CD8-positive, alpha-beta memory T cell (primary cell): ENCODE results near the gene A2M. TPM values are rescaled to one million over a fixed set of nuclear protein-coding genes. Genes with fewer than 3 reads are reported as not detected.

ENCODE experiments used
- CTCF ChIA-PET: fragments of 350-600 bp; sonication (Branson Sonifier 250); formaldehyde crosslinking; loops from one replicate; lab custom pipeline; 2021; ENCODE audit warnings: antibody characterized with exemption; lab: Charles Lee
- POLR2A ChIA-PET: fragments of 350-600 bp; sonication (Branson Sonifier 250); formaldehyde crosslinking; loops from one replicate; lab custom pipeline; 2021; ENCODE audit warnings: antibody characterized with exemption; lab: Charles Lee
- DNase-seq, 5 donors: peaks; one replicate each; pipeline versions ENCODE4 v3.0.0 to v3.0.0-alpha.2; 2020 to 2022; ENCODE audit warnings: mixed read lengths in 1 of 5
- H3K27ac ChIP-seq: one replicate; pipeline ENCODE4 v1.7.0; 2013; ENCODE audit warnings: low read depth, mild to moderate bottlenecking, low read length, moderate library complexity
- H3K27me3 ChIP-seq: 2 replicates; pipeline ENCODE4 v1.7.0; 2013; ENCODE audit warnings: low read length, mild to moderate bottlenecking; ENCODE audit not compliant: insufficient read depth, poor library complexity, severe bottlenecking
- H3K36me3 ChIP-seq: 2 replicates; pipeline ENCODE4 v1.7.0; 2013; ENCODE audit warnings: mild to moderate bottlenecking, low read length, moderate library complexity; ENCODE audit not compliant: insufficient read depth
- H3K4me1 ChIP-seq: 2 replicates; pipeline ENCODE4 v1.7.0; 2013; ENCODE audit warnings: mild to moderate bottlenecking, low read length, moderate library complexity; ENCODE audit not compliant: insufficient read depth
- H3K4me3 ChIP-seq: 2 replicates; pipeline ENCODE4 v1.7.0; 2013; ENCODE audit warnings: mild to moderate bottlenecking, low read length
- H3K9me3 ChIP-seq: 2 replicates; pipeline ENCODE4 v1.7.0; 2013; ENCODE audit warnings: mild to moderate bottlenecking, low read length
- H3K27ac Mint-ChIP-seq, 8 donors: one replicate each; pipeline ENCODE4 v1.8.0; 2020 to 2021; ENCODE audit warnings: mixed read lengths in 8 of 8, mild to moderate bottlenecking in 6 of 8, inconsistent platforms in 3 of 8, moderate library complexity in 3 of 8
- H3K27me3 Mint-ChIP-seq, 2 donors: one replicate each; pipeline ENCODE4 v1.8.0; 2020 to 2021; ENCODE audit warnings: mixed read lengths in 2 of 2, mild to moderate bottlenecking in 1 of 2, moderate library complexity in 1 of 2
- H3K36me3 Mint-ChIP-seq, 3 donors: one replicate each; pipeline ENCODE4 v1.8.0; 2020 to 2021; ENCODE audit warnings: mixed read lengths in 3 of 3, inconsistent platforms in 1 of 3, mild to moderate bottlenecking in 1 of 3
- H3K4me1 Mint-ChIP-seq, 3 donors: one replicate each; pipeline ENCODE4 v1.8.0; 2020 to 2021; ENCODE audit warnings: mixed read lengths in 3 of 3, inconsistent platforms in 1 of 3, mild to moderate bottlenecking in 1 of 3
- H3K4me3 Mint-ChIP-seq, 7 donors: one replicate each; pipeline ENCODE4 v1.8.0; 2020 to 2021; ENCODE audit warnings: mixed read lengths in 7 of 7, mild to moderate bottlenecking in 6 of 7, moderate library complexity in 4 of 7, inconsistent platforms in 2 of 7
- H3K9me3 Mint-ChIP-seq, 5 donors: one replicate each; pipeline ENCODE4 v1.8.0; 2020 to 2022; ENCODE audit warnings: mixed read lengths in 5 of 5, mild to moderate bottlenecking in 3 of 5, moderate library complexity in 2 of 5, inconsistent platforms in 1 of 5
- polyA plus RNA-seq: library from polyadenylated mRNA; unstranded; fragments of 300-500 nt; fragmentation: Illumina TruSeq; gene quantifications from one replicate; pipeline ENCODE4 v1.2.3, GENCODE V29; 2021
- total RNA-seq, 2 experiments: library from RNA; stranded (reverse); gene quantifications; one replicate each; pipeline ENCODE4 v1.2.3, GENCODE V29; 2021

Gene A2M
- total and polyA plus RNA-seq, 3 experiments from 2014 or later, result 1.4 to 2.2 (median 1.6) TPM

DNA sequence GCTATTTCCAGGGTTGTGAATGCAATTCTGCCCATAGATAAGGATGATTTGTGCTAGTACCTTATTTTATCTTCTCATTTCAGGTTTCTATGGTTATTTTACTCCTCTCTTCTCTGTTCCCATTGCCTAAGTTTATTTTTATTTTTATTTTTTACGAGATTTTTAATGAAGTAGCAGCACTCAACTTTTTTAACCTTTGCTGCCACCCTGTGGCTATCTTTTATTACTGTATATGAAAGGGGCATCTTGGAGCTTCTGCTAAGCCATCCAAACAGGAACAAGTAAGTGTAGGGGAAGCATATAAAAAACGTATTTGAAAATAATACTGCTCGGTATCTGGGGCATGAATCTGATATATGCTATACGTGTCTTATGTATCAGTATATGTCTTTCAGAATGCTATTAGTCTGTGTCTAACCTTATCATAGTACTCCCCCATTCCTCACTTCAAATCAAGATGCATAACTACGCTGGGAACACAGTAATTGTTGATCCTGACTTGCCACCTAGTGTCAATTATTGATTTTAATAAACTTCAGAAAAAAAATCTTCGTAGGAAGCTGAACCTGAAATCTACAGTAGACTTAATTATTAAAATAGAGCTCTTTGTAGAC, 66.1 kb downstream of the A2M start:
- no peaks in the 10 kb centered on the region for H3K9me3 Mint-ChIP-seq
- Histone ChIP-seq H3K4me3 (no peak overlapping the region), H3K27me3 (no peaks in the 10 kb centered on the region), H3K27ac (no peak overlapping the region), H3K36me3 (no peaks in the 10 kb centered on the region), H3K9me3 (no peaks in the 10 kb centered on the region), H3K4me1 (peaks cover 17% of the 10 kb centered on the region)
- H3K4me3 Mint-ChIP-seq, result peak overlapping the region in 2 of 7 donors; percentile 24 to 74
- DNase-seq, result peak in 2 of 5 donors; percentile 44 to 48
- H3K27ac Mint-ChIP-seq, result peak overlapping the region in 7 of 8 donors; percentile 50 to 93 (median 82)
- H3K4me1 Mint-ChIP-seq, result peaks cover 39 to 60% (median 39%) of the 10 kb centered on the region in 3 donors
- peaks cover 0 to 2% of the 10 kb centered on the region in 2 donors for H3K27me3 Mint-ChIP-seq
- POLR2A ChIA-PET, result interaction anchor here (1.0 to 1.4 kb wide), 7 partner anchors 11 to 100 kb away, joined by 3 to 5 read pairs (median 3); partner anchors contain the start of gene M6PR
- CTCF ChIA-PET, result interaction anchor here (0.7 to 7.7 kb wide), 42 partner anchors 9 to 506 kb away, joined by 3 to 132 read pairs (median 4); partner anchors contain the start of genes M6PR and PHC1
- peaks cover 16 to 48% (median 17%) of the 10 kb centered on the region in 3 donors for H3K36me3 Mint-ChIP-seq

DNA sequence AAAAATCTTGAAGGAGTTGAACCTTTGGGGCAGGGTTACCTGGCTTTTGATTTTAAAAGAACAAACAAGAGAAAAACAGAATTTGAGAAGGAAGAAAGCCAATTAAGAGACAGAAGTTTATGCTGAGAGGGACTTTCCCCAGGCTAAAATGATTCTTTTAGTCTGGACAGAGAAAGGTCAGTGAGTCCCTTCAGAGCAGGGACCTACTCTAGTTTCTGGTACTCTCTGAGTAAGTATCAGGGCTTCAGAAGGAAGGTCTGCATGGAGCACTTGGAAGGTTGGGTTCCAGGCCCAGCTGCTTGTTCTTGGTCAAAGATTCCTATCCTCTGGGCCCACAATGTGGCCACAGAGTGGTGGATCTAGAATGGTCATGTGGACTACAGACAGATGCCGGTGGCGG, 66.8 kb downstream of the A2M start:
- no peak overlapping the region for H3K27ac ChIP-seq
- no peak for DNase-seq
- CTCF ChIA-PET, result interaction anchor here (0.9 to 7.7 kb wide), 33 partner anchors 8 to 505 kb away, joined by 3 to 132 read pairs (median 7); partner anchors contain the start of genes M6PR and RIMKLB

GRCh38 chr12:9047105-9047504, 68.6 kb downstream of the A2M start:
- no peaks in the 10 kb centered on the region for H3K9me3 ChIP-seq
- DNase-seq, result no peak
- H3K27me3 Mint-ChIP-seq, result no peaks in the 10 kb centered on the region
- H3K27ac Mint-ChIP-seq, result peak overlapping the region in 3 of 8 donors; percentile 19 to 91 (median 63)
- no peaks in the 10 kb centered on the region for H3K27me3 ChIP-seq
- H3K4me1 ChIP-seq, result peaks cover 17% of the 10 kb centered on the region
- H3K4me3 ChIP-seq, result no peak overlapping the region
- CTCF ChIA-PET, result interaction anchor here (1.0 to 7.7 kb wide), 5 partner anchors 11 to 503 kb away, joined by 3 to 132 read pairs (median 6); partner anchors contain the start of gene M6PR
- H3K4me1 Mint-ChIP-seq, result peaks cover 43 to 66% (median 51%) of the 10 kb centered on the region in 3 donors
- POLR2A ChIA-PET, result interaction anchor here (1.6 kb wide), 1 partner anchor 97 kb away, joined by 5 read pairs; the partner anchor contains the start of gene M6PR
- no peaks in the 10 kb centered on the region for H3K9me3 Mint-ChIP-seq
- no peak overlapping the region for H3K27ac ChIP-seq
- peaks cover 8% of the 10 kb centered on the region for H3K36me3 ChIP-seq
- H3K36me3 Mint-ChIP-seq, result peaks cover 15 to 40% (median 21%) of the 10 kb centered on the region in 3 donors
- H3K4me3 Mint-ChIP-seq, result no peak overlapping the region

More for the DNA sequence above, 66.8 kb downstream of the A2M start:
- peaks cover 0 to 2% of the 10 kb centered on the region in 2 donors for H3K27me3 Mint-ChIP-seq
- peaks cover 17 to 48% (median 18%) of the 10 kb centered on the region in 3 donors for H3K36me3 Mint-ChIP-seq
- H3K9me3 Mint-ChIP-seq, result no peaks in the 10 kb centered on the region
- no peak overlapping the region for H3K4me3 Mint-ChIP-seq
- peak overlapping the region in 7 of 8 donors; percentile 12 to 91 (median 83) for H3K27ac Mint-ChIP-seq
- no peaks in the 10 kb centered on the region for H3K27me3 ChIP-seq
- H3K4me1 Mint-ChIP-seq, result peaks cover 39 to 61% (median 41%) of the 10 kb centered on the region in 3 donors
- H3K9me3 ChIP-seq, result no peaks in the 10 kb centered on the region
- H3K4me1 ChIP-seq, result peaks cover 17% of the 10 kb centered on the region
- no peak overlapping the region for H3K4me3 ChIP-seq
- POLR2A ChIA-PET, result interaction anchor here (1.0 to 1.4 kb wide), 6 partner anchors 10 to 99 kb away, joined by 3 to 5 read pairs (median 4); partner anchors contain the start of gene M6PR
- peaks cover 2% of the 10 kb centered on the region for H3K36me3 ChIP-seq

DNA sequence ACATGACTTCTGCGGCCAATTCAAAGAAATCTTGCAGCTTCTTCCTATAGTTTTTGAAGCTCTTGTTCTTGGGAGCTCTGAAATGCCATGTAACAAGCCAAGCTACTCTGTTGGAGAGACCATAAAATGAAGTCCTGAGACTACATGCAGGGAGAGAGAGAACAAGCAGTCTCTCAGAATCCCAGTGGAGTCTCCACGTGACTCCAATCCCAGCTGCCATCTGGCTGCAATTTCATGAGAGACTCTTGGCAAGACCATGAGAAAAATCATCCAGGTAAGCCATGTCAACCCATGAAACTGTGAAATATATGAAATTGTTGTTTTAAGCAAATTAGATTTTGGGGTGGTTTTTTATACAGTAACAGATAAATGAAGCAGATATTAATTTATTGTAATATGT, 72.0 kb downstream of the A2M start:
- no peaks in the 10 kb centered on the region for H3K27me3 Mint-ChIP-seq
- H3K27me3 ChIP-seq, result no peaks in the 10 kb centered on the region
- DNase-seq, result no peak
- H3K4me1 Mint-ChIP-seq, result peaks cover 62 to 84% (median 70%) of the 10 kb centered on the region in 3 donors
- CTCF ChIA-PET, result interaction anchor here (1.2 to 3.7 kb wide), 2 partner anchors 82 to 93 kb away, joined by 5 to 37 read pairs; partner anchors contain the start of gene M6PR
- H3K27ac ChIP-seq, result no peak overlapping the region
- H3K36me3 ChIP-seq, result peaks cover 8% of the 10 kb centered on the region
- H3K36me3 Mint-ChIP-seq, result peaks cover 17 to 25% (median 21%) of the 10 kb centered on the region in 3 donors
- peaks cover 27% of the 10 kb centered on the region for H3K4me1 ChIP-seq
- H3K4me3 Mint-ChIP-seq, result no peak overlapping the region
- H3K9me3 Mint-ChIP-seq, result no peaks in the 10 kb centered on the region
- H3K27ac Mint-ChIP-seq, result peak overlapping the region in 4 of 8 donors; percentile 35 to 79 (median 62)
- no peaks in the 10 kb centered on the region for H3K9me3 ChIP-seq
- H3K4me3 ChIP-seq, result no peak overlapping the region
- POLR2A ChIA-PET, result interaction anchor here (0.9 kb wide), 1 partner anchor 94 kb away, joined by 3 read pairs; no protein-coding TSS in a partner anchor

DNA sequence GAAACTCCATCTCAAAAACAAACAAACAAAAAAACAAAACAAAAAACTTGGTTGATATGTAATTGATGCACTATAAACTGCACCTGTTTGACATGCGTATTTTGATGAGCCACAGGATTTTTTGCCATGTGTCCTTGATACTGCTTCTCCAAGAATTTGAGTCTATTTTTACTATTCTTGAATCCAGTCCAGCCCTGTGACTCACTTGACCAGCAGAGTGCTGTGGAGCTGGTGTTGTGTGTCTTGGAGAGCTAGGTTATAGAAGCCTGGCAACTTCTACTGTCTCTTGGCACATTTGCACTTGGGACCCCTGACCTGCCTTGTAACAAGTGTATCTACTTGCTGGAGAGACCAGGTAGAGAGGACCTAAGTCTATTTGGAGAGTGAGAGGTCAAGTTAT, 74.4 kb downstream of the A2M start:
- Histone ChIP-seq H3K27ac (no peak overlapping the region), H3K4me1 (peaks cover 42% of the 10 kb centered on the region), H3K4me3 (no peak overlapping the region), H3K36me3 (peaks cover 8% of the 10 kb centered on the region), H3K9me3 (no peaks in the 10 kb centered on the region), H3K27me3 (no peaks in the 10 kb centered on the region)
- H3K4me1 Mint-ChIP-seq, result peaks cover 61 to 84% (median 76%) of the 10 kb centered on the region in 3 donors
- H3K4me3 Mint-ChIP-seq, result no peak overlapping the region
- H3K9me3 Mint-ChIP-seq, result no peaks in the 10 kb centered on the region
- peak overlapping the region in 6 of 8 donors; percentile 24 to 86 (median 36) for H3K27ac Mint-ChIP-seq
- no peaks in the 10 kb centered on the region for H3K27me3 Mint-ChIP-seq
- CTCF ChIA-PET, result interaction anchor here (0.9 to 3.7 kb wide), 5 partner anchors 9 to 127 kb away, joined by 3 to 37 read pairs (median 6); partner anchors contain the start of genes M6PR and PHC1
- no peak for DNase-seq
- POLR2A ChIA-PET, result interaction anchor here (1.0 kb wide), 2 partner anchors 92 kb away, joined by 3 read pairs; partner anchors contain the start of gene M6PR
- H3K36me3 Mint-ChIP-seq, result peaks cover 15 to 29% (median 25%) of the 10 kb centered on the region in 3 donors

DNA sequence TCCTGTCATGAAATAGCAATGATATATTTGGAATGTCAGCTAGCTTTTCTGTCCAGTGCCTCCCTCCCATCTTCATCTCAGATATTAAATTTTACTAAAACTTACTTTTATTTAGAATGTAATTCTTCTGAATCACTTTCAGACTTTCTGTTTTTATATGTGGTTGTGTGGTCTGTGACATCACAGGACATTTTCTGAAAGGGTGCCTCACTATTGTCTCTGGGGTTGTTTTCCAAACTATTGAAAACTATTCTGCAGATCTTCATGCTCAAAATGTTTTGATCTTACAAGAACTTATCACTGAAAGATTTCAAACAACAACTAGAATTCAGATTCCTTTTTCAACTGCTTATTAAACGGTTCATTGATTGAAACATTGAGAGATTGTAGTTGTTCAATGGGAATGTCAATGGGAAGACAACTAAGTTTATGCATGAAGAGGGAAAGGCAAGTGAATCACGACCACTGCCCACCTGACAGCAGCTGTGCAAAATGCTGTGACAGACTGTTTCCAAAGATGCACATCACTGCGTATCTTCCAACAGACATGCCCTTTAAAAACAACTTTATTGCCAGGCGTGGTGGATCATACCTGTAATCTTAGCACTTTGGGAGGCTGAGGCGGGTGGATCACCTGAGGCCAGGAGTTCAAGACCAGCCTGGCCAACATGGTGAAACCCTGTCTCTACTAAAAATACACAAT, 75.1 kb downstream of the A2M start:
- Mint-ChIP-seq H3K36me3 (peaks cover 11 to 31% (median 22%) of the 10 kb centered on the region in 3 donors), H3K4me3 (no peak overlapping the region), H3K4me1 (peaks cover 61 to 84% (median 76%) of the 10 kb centered on the region in 3 donors), H3K27ac (peak overlapping the region; percentile 24 to 89 (median 63)), H3K27me3 (no peaks in the 10 kb centered on the region), H3K9me3 (peaks cover 0 to 3% (median 0%) of the 10 kb centered on the region in 5 donors)
- CTCF ChIA-PET, result interaction anchor here (2.0 to 3.7 kb wide), 3 partner anchors 9 to 126 kb away, joined by 6 to 37 read pairs (median 7); partner anchors contain the start of genes M6PR and PHC1
- Histone ChIP-seq H3K27me3 (no peaks in the 10 kb centered on the region), H3K27ac (no peak overlapping the region), H3K9me3 (no peaks in the 10 kb centered on the region), H3K4me3 (no peak overlapping the region), H3K4me1 (peaks cover 43% of the 10 kb centered on the region), H3K36me3 (peaks cover 8% of the 10 kb centered on the region)
- POLR2A ChIA-PET, result interaction anchor here (1.0 kb wide), 1 partner anchor 91 kb away, joined by 3 read pairs; the partner anchor contains the start of gene M6PR
- DNase-seq, result no peak

GRCh38 chr12:9039397-9039977, 76.2 kb downstream of the A2M start:
- Mint-ChIP-seq H3K4me3 (peak overlapping the region; percentile 2 to 49 (median 4)), H3K9me3 (peaks cover 0 to 8% (median 0%) of the 10 kb centered on the region in 5 donors), H3K4me1 (peaks cover 57 to 83% (median 81%) of the 10 kb centered on the region in 3 donors), H3K27ac (peak overlapping the region; percentile 2 to 86 (median 52)), H3K27me3 (no peaks in the 10 kb centered on the region), H3K36me3 (peaks cover 3 to 29% (median 21%) of the 10 kb centered on the region in 3 donors)
- ChIA-PET POLR2A (interaction anchor here (3.4 kb wide), 1 partner anchor 89 kb away, joined by 27 read pairs; the partner anchor contains the start of gene M6PR), CTCF (interaction anchor here (0.7 to 10.2 kb wide), 16 partner anchors 10 to 940 kb away, joined by 3 to 192 read pairs (median 4); partner anchors contain the start of genes M6PR and PHC1)
- Histone ChIP-seq H3K27ac (no peak overlapping the region), H3K9me3 (no peaks in the 10 kb centered on the region), H3K4me1 (peaks cover 43% of the 10 kb centered on the region), H3K27me3 (no peaks in the 10 kb centered on the region), H3K4me3 (no peak overlapping the region), H3K36me3 (peaks cover 8% of the 10 kb centered on the region)
- peak in 2 of 5 donors; percentile 61 to 64 for DNase-seq
